GM12878 (cell line): ENCODE data around the gene CLPSL1. TPM values are rescaled to one million over a fixed set of nuclear protein-coding genes. Genes with fewer than 3 reads are reported as not detected.

Source experiments
- ATAC-seq: fragments of 200-7000 bp; cut with Tn5 transposase; 3 replicates; pipeline ENCODE4 v1.9.1; 2020; ENCODE audit warnings: mild to moderate bottlenecking, moderate library complexity
- BruUV-seq: library from RNA; stranded (reverse); fragments of 400-500 nt; replicated peaks from 2 replicates; lab custom pipeline; 2021; lab: Mats Ljungman, UMichigan
- CTCF ChIA-PET: fragments of 300-600 bp; sonication (Branson Sonifier 250); formaldehyde crosslinking; extraction: SDS; loops from one replicate; lab custom pipeline; 2021; ENCODE audit warnings: inconsistent platforms; lab: Yijun Ruan, JAX
- POLR2A ChIA-PET: fragments of 350-600 bp; formaldehyde crosslinking; extraction: SDS; loops from one replicate; lab custom pipeline; 2021; ENCODE audit warnings: inconsistent platforms; lab: Charles Lee
- RAD21 ChIA-PET: fragments of 300-600 bp; sonication (Branson Sonifier 250); formaldehyde crosslinking; loops from one replicate; lab custom pipeline; 2023; ENCODE audit warnings: antibody characterized with exemption; ENCODE audit not compliant: unreplicated experiment; lab: Charles Lee
- SMC1A ChIA-PET: fragments of 300-600 bp; sonication (Branson Sonifier 250); formaldehyde crosslinking; loops from one replicate; lab custom pipeline; 2023; ENCODE audit not compliant: unreplicated experiment, uncharacterized antibody; lab: Charles Lee
- DNase-seq: peaks from one replicate; pipeline ENCODE4 v3.0.0-alpha.2; 2011; ENCODE audit warnings: low read depth, low spot score
- FAIRE-seq: peaks from 3 replicates; lab custom pipeline; 2011; peaks lifted over from hg19 to GRCh38; lab: Jason Lieb, UNC
- H2AFZ ChIP-seq: 2 replicates; pipeline ENCODE4 v1.6.0; 2011; ENCODE audit warnings: low read depth, low read length, control low read depth; ENCODE audit not compliant: control insufficient read depth
- H3K27ac ChIP-seq: 2 replicates; pipeline ENCODE4 v1.5.1; 2011; ENCODE audit warnings: control low read depth; ENCODE audit not compliant: control insufficient read depth, insufficient read depth
- H3K27me3 ChIP-seq, 2 experiments: replicated peaks in 1 of 2; 2 replicates each; pipeline versions ENCODE4 v1.6.0 to v1.6.1; 2011; ENCODE audit warnings: low read length in 1 of 2; ENCODE audit not compliant: control insufficient read depth in 2 of 2, insufficient read depth in 2 of 2
- H3K36me3 ChIP-seq, 2 experiments: 2 replicates each; pipeline ENCODE4 v1.5.1; 2011; ENCODE audit warnings: low read length in 1 of 2; ENCODE audit not compliant: control insufficient read depth in 2 of 2, insufficient read depth in 2 of 2
- H3K4me1 ChIP-seq: 2 replicates; pipeline ENCODE4 v1.6.1; 2011; ENCODE audit warnings: mild to moderate bottlenecking, low read length, moderate library complexity, mixed read lengths; ENCODE audit not compliant: control insufficient read depth, insufficient read depth
- H3K4me2 ChIP-seq: 2 replicates; pipeline ENCODE4 v1.6.0; 2011; ENCODE audit warnings: control low read depth; ENCODE audit not compliant: control insufficient read depth, insufficient read depth
- H3K4me3 ChIP-seq: fragments of 200-600 bp; sonication (generic); 2 replicates; pipeline ENCODE4 v1.5.1; 2016
- H3K79me2 ChIP-seq: 2 replicates; pipeline ENCODE4 v1.6.0; 2011; ENCODE audit warnings: low read length; ENCODE audit not compliant: control insufficient read depth, insufficient read depth
- H3K9ac ChIP-seq: 2 replicates; pipeline ENCODE4 v1.8.0; 2011; ENCODE audit warnings: low read length, control low read depth, mixed read lengths; ENCODE audit not compliant: control insufficient read depth, insufficient read depth
- H3K9me3 ChIP-seq: replicated peaks from 3 replicates; pipeline ENCODE4 v1.5.1; 2011; ENCODE audit warnings: mild to moderate bottlenecking, low read length; ENCODE audit not compliant: control insufficient read depth, insufficient read depth
- H4K20me1 ChIP-seq: 2 replicates; pipeline ENCODE4 v1.6.0; 2011; ENCODE audit not compliant: control insufficient read depth, insufficient read depth
- IRF3 ChIP-seq: fragments of 450-650 bp; IDR thresholded peaks from 2 replicates; pipeline ENCODE4 v1.6.1; 2014; ENCODE audit warnings: mild to moderate bottlenecking
- JUNB ChIP-seq: IDR thresholded peaks from 2 replicates; pipeline ENCODE4 v1.6.1; 2016; ENCODE audit warnings: antibody characterized with exemption, mild to moderate bottlenecking
- JUND ChIP-seq: IDR thresholded peaks from 2 replicates; pipeline ENCODE4 v1.6.1; 2012; ENCODE audit warnings: low read depth, mild to moderate bottlenecking, low read length, improper control_type of control experiment, moderate library complexity
- MTA2 ChIP-seq: fragments of 450-650 bp; IDR thresholded peaks from 2 replicates; pipeline ENCODE4 v1.6.1; 2016; ENCODE audit warnings: low read depth, mild to moderate bottlenecking, moderate library complexity
- NKRF ChIP-seq: fragments of 450-650 bp; conservative IDR thresholded peaks from 2 replicates; pipeline ENCODE4 v1.6.1; 2017; ENCODE audit warnings: mild to moderate bottlenecking, moderate library complexity
- SIX5 ChIP-seq: IDR thresholded peaks from 2 replicates; pipeline ENCODE4 v1.6.1; 2011; ENCODE audit warnings: mild to moderate bottlenecking, low read depth, low read length, moderate library complexity; ENCODE audit not compliant: severe bottlenecking
- TCF12 ChIP-seq: IDR thresholded peaks from 2 replicates; pipeline ENCODE4 v1.6.1; 2011; ENCODE audit warnings: low read depth, mild to moderate bottlenecking, low read length
- USF1 ChIP-seq: IDR thresholded peaks from 2 replicates; pipeline ENCODE4 v1.6.1; 2011; ENCODE audit warnings: borderline replicate concordance, low read depth, mild to moderate bottlenecking, moderate library complexity, mixed read lengths, low read length; ENCODE audit not compliant: insufficient read depth; ENCODE audit errors: extremely low read length
- WGBS: methylation state at CpG from one replicate; pipeline ENCODE4 v1.1.6; 2016; ENCODE audit warnings: low lambda C conversion rate; ENCODE audit not compliant: insufficient replicate concordance, insufficient coverage; ENCODE audit errors: missing lambda C conversion rate; 5-methylcytosine and 5-hydroxymethylcytosine counted together
- in situ Hi-C: fragments of 300-500 bp; cut with MboI; formaldehyde crosslinking; loops from 9 replicates; pipeline ENCODE4 v1.14.3; 2018; ENCODE audit warnings: mixed read lengths
- intact Hi-C: fragments of 100-400 bp; cut with micrococcal nuclease; formaldehyde crosslinking; loops from one replicate; pipeline ENCODE4 v1.14.2; 2022; ENCODE audit not compliant: unreplicated experiment
- polyA plus RNA-seq, 11 experiments: library from polyadenylated mRNA; depleted of rRNA in 4 of 11; unstranded in 6 of 11; stranded (reverse) in 5 of 11; fragments of >200 nt; fragmentation: Nextera tagmentation in 4 of 11; fragmentation: Illumina TruSeq in 1 of 11; extraction: Ambion mirVana in 4 of 11; extraction: Trizol in 1 of 11; gene quantifications; 1 replicate in 1 of 11; 2 replicates in 10 of 11; pipeline versions ENCODE4 v1.2.1 to v1.2.3, GENCODE V29; 2011 to 2016; ENCODE audit warnings: inconsistent platforms in 2 of 11, missing spikeins in 2 of 11, low read depth in 1 of 11
- total RNA-seq, 4 experiments: library from RNA; depleted of rRNA in 3 of 4; stranded (reverse); fragments of >200 nt in 3 of 4; fragmentation: Illumina TruSeq in 1 of 4; extraction: Trizol in 1 of 4; gene quantifications; 2 replicates each; pipeline versions ENCODE4 v1.2.1 to v1.2.3, GENCODE V29; 2013 to 2021

CLPSL1 gene
- total and polyA plus RNA-seq, 10 of the 15 experiments (the other 5 are each of a cell fraction or from before 2014, with no cell fraction given), result not detected

GRCh38 chr6:35798706-35799105 lies 17.9 kb downstream of the CLPSL1 start:
- POLR2A ChIA-PET, result no interaction called here
- CTCF ChIA-PET, result no interaction called here
- ATAC-seq, result no peak

More at GRCh38 chr6:35798706-35799105, 17.9 kb downstream of the CLPSL1 start:
- Histone ChIP-seq H3K9me3 (no peaks in the 10 kb centered on the region), H3K4me2 (no peak overlapping the region), H3K9ac (no peak overlapping the region), H3K4me1 (no peaks in the 10 kb centered on the region), H3K4me3 (no peak overlapping the region), H3K27ac (no peak overlapping the region), H3K79me2 (no peaks in the 10 kb centered on the region), H4K20me1 (no peaks in the 10 kb centered on the region), H2AFZ (no peak overlapping the region), H3K36me3 (no peaks in the 10 kb centered on the region), H3K27me3 (0 out of 4 replicates have a peak, but pooled peaks cover 0 to 1% of the 10 kb centered on the region in 2 experiments)
- FAIRE-seq (no peak), DNase-seq (no peak)
- intact Hi-C loops (loop anchor here (1.0 kb wide), 1 partner anchor 11 kb away; no protein-coding TSS in a partner anchor), in situ Hi-C loops (no loop called here)
- 22% methylated on average over 5 of the region's 5 CpGs for WGBS
- SMC1A ChIA-PET, result no interaction called here
- BruUV-seq, result no TSS peak
- RAD21 ChIA-PET, result interaction anchor here (1.6 kb wide), 1 partner anchor 12 kb away, joined by 6 read pairs; no protein-coding TSS in a partner anchor
- no peak for TF ChIP-seq JUND
- no peak for TF ChIP-seq IRF3
- TF ChIP-seq JUNB, result no peak
- TF ChIP-seq MTA2, result no peak
- no peak for TF ChIP-seq NKRF
- TF ChIP-seq SIX5, result no peak
- TF ChIP-seq TCF12, result no peak
- TF ChIP-seq USF1, result no peak
